IMR-90 (cell line): ENCODE results near the gene CREBBP. TPM values are rescaled to one million over a fixed set of nuclear protein-coding genes. Genes with fewer than 3 reads are reported as not detected.

Experiments used
- ATAC-seq: fragments of 200-7000 bp; cut with Tn5 transposase; 2 replicates; pipeline ENCODE4 v1.9.1; 2020; ENCODE audit warnings: low read depth, mild to moderate bottlenecking, moderate library complexity
- BruUV-seq: library from RNA; stranded (reverse); fragments of 400-500 nt; replicated peaks from 2 replicates; lab custom pipeline; 2021; lab: Mats Ljungman, UMichigan
- CTCF ChIA-PET: fragments of 300-600 bp; formaldehyde crosslinking; extraction: SDS; loops from one replicate; lab custom pipeline; 2021; ENCODE audit warnings: antibody characterized with exemption; lab: Yijun Ruan, JAX
- POLR2A ChIA-PET: fragments of 300-600 bp; sonication (Branson Sonifier 250); formaldehyde crosslinking; loops from one replicate; lab custom pipeline; 2022; ENCODE audit warnings: antibody characterized with exemption; ENCODE audit not compliant: unreplicated experiment; lab: Charles Lee
- DNase-seq: peaks from one replicate; pipeline ENCODE4 v3.0.0; 2013
- H2AFZ ChIP-seq: replicated peaks from 2 replicates; pipeline ENCODE3; 2013; ENCODE audit warnings: low read length, mild to moderate bottlenecking; ENCODE audit not compliant: poor library complexity
- H2AK5ac ChIP-seq: 2 replicates; pipeline ENCODE4 v1.6.1; 2013; ENCODE audit warnings: low read depth, low read length, inconsistent platforms
- H2AK9ac ChIP-seq: replicated peaks from 2 replicates; pipeline ENCODE3; 2013; ENCODE audit warnings: mild to moderate bottlenecking, low read depth, low read length, moderate library complexity; ENCODE audit not compliant: poor library complexity
- H2BK120ac ChIP-seq: 2 replicates; pipeline ENCODE4 v1.6.1; 2013; ENCODE audit warnings: low read depth, low read length, inconsistent platforms
- H2BK15ac ChIP-seq: 3 replicates; pipeline ENCODE4 v1.6.1; 2013; ENCODE audit warnings: low read depth, low read length, inconsistent platforms
- H2BK20ac ChIP-seq: 2 replicates; pipeline ENCODE4 v1.6.1; 2013; ENCODE audit warnings: low read depth, mild to moderate bottlenecking, inconsistent platforms, low read length, moderate library complexity
- H2BK5ac ChIP-seq: 2 replicates; pipeline ENCODE4 v1.6.1; 2013; ENCODE audit warnings: mild to moderate bottlenecking, low read depth, low read length, inconsistent platforms; ENCODE audit not compliant: poor library complexity, severe bottlenecking
- H3K14ac ChIP-seq: replicated peaks from 2 replicates; pipeline ENCODE4 v1.6.1; 2013; ENCODE audit warnings: low read depth, low read length, inconsistent platforms
- H3K18ac ChIP-seq: 2 replicates; pipeline ENCODE4 v1.6.1; 2013; ENCODE audit warnings: low read depth, low read length, control low read depth
- H3K23ac ChIP-seq: 2 replicates; pipeline ENCODE4 v1.6.1; 2013; ENCODE audit warnings: low read depth, low read length, inconsistent platforms
- H3K27ac ChIP-seq: 2 replicates; pipeline ENCODE4 v1.5.1; 2013; ENCODE audit warnings: mild to moderate bottlenecking, control low read depth, low read length; ENCODE audit not compliant: insufficient read depth
- H3K27me3 ChIP-seq: 2 replicates; pipeline ENCODE4 v1.6.1; 2013; ENCODE audit warnings: low read length; ENCODE audit not compliant: control insufficient read depth, insufficient read depth
- H3K36me3 ChIP-seq: 2 replicates; pipeline ENCODE4 v1.6.1; 2013; ENCODE audit warnings: low read length, mixed read lengths; ENCODE audit not compliant: control insufficient read depth, insufficient read depth
- H3K4ac ChIP-seq: 2 replicates; pipeline ENCODE4 v1.6.1; 2013; ENCODE audit warnings: low read depth, low read length, inconsistent platforms
- H3K4me1 ChIP-seq: 2 replicates; pipeline ENCODE4 v1.6.1; 2013; ENCODE audit warnings: low read length, mixed read lengths; ENCODE audit not compliant: control insufficient read depth, insufficient read depth
- H3K4me2 ChIP-seq: 2 replicates; pipeline ENCODE4 v1.6.1; 2013; ENCODE audit warnings: low read depth, mild to moderate bottlenecking, control low read depth, low read length, moderate library complexity
- H3K4me3 ChIP-seq: 2 replicates; pipeline ENCODE4 v1.5.1; 2013; ENCODE audit warnings: low read depth, mild to moderate bottlenecking, control low read depth, low read length, moderate library complexity; ENCODE audit not compliant: insufficient read depth
- H3K56ac ChIP-seq: 2 replicates; pipeline ENCODE4 v1.6.1; 2013; ENCODE audit warnings: low read length, inconsistent platforms; ENCODE audit not compliant: insufficient read depth; ENCODE audit errors: extremely low read depth
- H3K79me1 ChIP-seq, 2 experiments: 2 replicates each; pipeline ENCODE4 v1.6.1; 2013; ENCODE audit warnings: low read length in 2 of 2, inconsistent platforms in 1 of 2, low read depth in 1 of 2
- H3K9ac ChIP-seq: 2 replicates; pipeline ENCODE4 v1.6.1; 2013; ENCODE audit warnings: low read depth, low read length, control low read depth
- H3K9me1 ChIP-seq: 2 replicates; pipeline ENCODE4 v1.6.1; 2013; ENCODE audit warnings: low read length, inconsistent platforms; ENCODE audit not compliant: insufficient read depth
- H3K9me3 ChIP-seq: 2 replicates; pipeline ENCODE4 v1.6.1; 2013; ENCODE audit warnings: low read length; ENCODE audit not compliant: control insufficient read depth, insufficient read depth
- H4K20me1 ChIP-seq: 2 replicates; pipeline ENCODE4 v1.6.1; 2013; ENCODE audit warnings: low read length, inconsistent platforms; ENCODE audit not compliant: insufficient read depth
- H4K5ac ChIP-seq: 2 replicates; pipeline ENCODE4 v1.6.1; 2013; ENCODE audit warnings: mild to moderate bottlenecking, low read depth, low read length, control low read depth
- H4K8ac ChIP-seq, 2 experiments: 2 replicates each; pipeline ENCODE4 v1.6.1; 2013; ENCODE audit warnings: low read depth in 2 of 2, low read length in 2 of 2, control low read depth in 1 of 2, inconsistent platforms in 1 of 2
- H4K91ac ChIP-seq: 2 replicates; pipeline ENCODE4 v1.6.1; 2013; ENCODE audit warnings: low read depth, low read length, inconsistent platforms; ENCODE audit not compliant: insufficient read depth
- BHLHE40 ChIP-seq: fragments of 150-350 bp; IDR thresholded peaks from 2 replicates; pipeline ENCODE4 v1.6.1; 2016; ENCODE audit warnings: mild to moderate bottlenecking, low read depth, low read length
- CEBPB ChIP-seq: IDR thresholded peaks from 2 replicates; pipeline ENCODE4 v1.6.1; 2012; ENCODE audit warnings: low read depth, low read length, improper control_type of control experiment
- CTCF ChIP-seq: conservative IDR thresholded peaks from 2 replicates; pipeline ENCODE4 v1.5.1; 2012; ENCODE audit warnings: mild to moderate bottlenecking, low read depth, low read length, improper control_type of control experiment
- ELK1 ChIP-seq: fragments of 150-350 bp; IDR thresholded peaks from 2 replicates; pipeline ENCODE4 v1.6.1; 2016; ENCODE audit warnings: low read depth, mild to moderate bottlenecking, low read length, moderate library complexity, borderline replicate concordance
- MAFK ChIP-seq: IDR thresholded peaks from 2 replicates; pipeline ENCODE4 v1.6.1; 2012; ENCODE audit warnings: low read depth, low read length, improper control_type of control experiment
- MXI1 ChIP-seq: IDR thresholded peaks from 2 replicates; pipeline ENCODE4 v1.6.1; 2012; ENCODE audit warnings: low read depth, mild to moderate bottlenecking, low read length, moderate library complexity, borderline replicate concordance
- NFE2L2 ChIP-seq: fragments of 150-350 bp; IDR thresholded peaks from 2 replicates; pipeline ENCODE4 v1.6.1; 2016; ENCODE audit warnings: low read depth, mild to moderate bottlenecking, low read length
- POLR2A ChIP-seq: IDR thresholded peaks from 2 replicates; pipeline ENCODE4 v1.6.1; 2012; ENCODE audit warnings: mild to moderate bottlenecking, low read depth, low read length
- RAD21 ChIP-seq: IDR thresholded peaks from 2 replicates; pipeline ENCODE4 v1.6.1; 2012; ENCODE audit warnings: low read length, improper control_type of control experiment
- RFX5 ChIP-seq: IDR thresholded peaks from 2 replicates; pipeline ENCODE4 v1.8.0; 2012; ENCODE audit warnings: low read depth, mild to moderate bottlenecking, low read length, moderate library complexity
- SMC3 ChIP-seq: fragments of 150-350 bp; IDR thresholded peaks from 2 replicates; pipeline ENCODE4 v1.6.1; 2016; ENCODE audit warnings: low read depth, mild to moderate bottlenecking, antibody characterized with exemption, low read length, moderate library complexity
- WGBS, 2 experiments: methylation state at CpG; one replicate each; pipeline versions ENCODE4 v1.1.5 to v1.1.7; 2013; ENCODE audit warnings: missing lambda C conversion rate in 2 of 2; ENCODE audit not compliant: insufficient read length in 1 of 2; ENCODE audit errors: extremely low coverage in 2 of 2; 5-methylcytosine and 5-hydroxymethylcytosine counted together
- dilution Hi-C: fragments of 300-500 bp; cut with HindIII; formaldehyde crosslinking; loops from one replicate; pipeline ENCODE4 v1.14.3; 2018; ENCODE audit warnings: low sequenced_read_pairs; ENCODE audit not compliant: unreplicated experiment
- in situ Hi-C: fragments of 300-500 bp; cut with MboI; formaldehyde crosslinking; loops from 3 replicates; pipeline ENCODE4 v1.14.3; 2019; ENCODE audit warnings: low sequenced_read_pairs, inconsistent platforms, mixed read lengths
- intact Hi-C: fragments of 100-400 bp; cut with micrococcal nuclease; formaldehyde crosslinking; loops from 2 replicates; pipeline ENCODE4 v1.10.0; 2022
- polyA plus RNA-seq, 3 experiments: library from polyadenylated mRNA; depleted of rRNA; stranded (reverse); fragments of >200 nt; gene quantifications; 2 replicates each; pipeline ENCODE4 v1.2.3, GENCODE V29; 2012; ENCODE audit warnings: low replicate concordance in 1 of 3
- total RNA-seq: library from RNA; depleted of rRNA; stranded (reverse); fragments of >200 nt; gene quantifications from 2 replicates; pipeline ENCODE4 v1.2.3, GENCODE V29; 2012

The CREBBP gene
- total and polyA plus RNA-seq, 2 of the 4 experiments (the other 2 are of a cell fraction): 7.3 to 12.5 TPM

GRCh38 chr16:3690470-3690928, 190.0 kb downstream of the CREBBP start (continued):
- TF ChIP-seq SMC3 (peak; percentile 90), RFX5 (no peak), CTCF (peak; percentile 96)

GRCh38 chr16:3689731-3690130, 190.8 kb downstream of the CREBBP start:
- no peak for TF ChIP-seq CEBPB
- no peak for TF ChIP-seq RAD21
- TF ChIP-seq NFE2L2: no peak
- TF ChIP-seq BHLHE40: no peak
- TF ChIP-seq POLR2A: no peak
- no peak for TF ChIP-seq ELK1
- TF ChIP-seq RFX5: no peak
- TF ChIP-seq MXI1: no peak
- no peak for TF ChIP-seq MAFK
- no peak for TF ChIP-seq CTCF
- H3K56ac ChIP-seq: no peak overlapping the region
- DNase-seq (no peak), ATAC-seq (no peak)
- H3K23ac ChIP-seq: no peak overlapping the region
- no peak overlapping the region for H3K9ac ChIP-seq
- POLR2A ChIA-PET: interaction anchor here (0.7 kb wide), 1 partner anchor 79 kb away, joined by 3 read pairs; no protein-coding TSS in a partner anchor
- peak overlapping the region; percentile 4 for H2AK9ac ChIP-seq
- H3K9me1 ChIP-seq: 0 out of 2 replicates have a peak, but pooled peaks cover 7% of the 10 kb centered on the region
- H2BK20ac ChIP-seq: no peak overlapping the region
- H2AFZ ChIP-seq: no peak overlapping the region
- H4K20me1 ChIP-seq: peaks cover 4% of the 10 kb centered on the region; the same call in 1 of the 2 replicates
- H4K8ac ChIP-seq: no peak overlapping the region
- H3K18ac ChIP-seq: no peak overlapping the region
- H2BK15ac ChIP-seq: no peak overlapping the region
- CTCF ChIA-PET: interaction anchor here (0.7 to 1.3 kb wide), 5 partner anchors 9 to 357 kb away, joined by 3 to 6 read pairs (median 4); no protein-coding TSS in a partner anchor
- no peaks in the 10 kb centered on the region for H3K27me3 ChIP-seq
- no peak overlapping the region for H3K4ac ChIP-seq
- peaks cover 20% of the 10 kb centered on the region for H3K36me3 ChIP-seq
- peaks cover 6% of the 10 kb centered on the region for H3K4me1 ChIP-seq
- BruUV-seq: no TSS peak
- H4K5ac ChIP-seq: no peak overlapping the region
- in situ Hi-C loops (no loop called here), intact Hi-C loops (loop anchor here (1.0 to 10.0 kb wide), 5 partner anchors 162 to 565 kb away; partner anchors contain the start of gene ADCY9), dilution Hi-C loops (no loop called here)
- H3K14ac ChIP-seq: no peak overlapping the region
- H3K79me1 ChIP-seq: peaks cover 5 to 35% of the 10 kb centered on the region in 2 experiments; a peak in 3 of 4 replicates
- H3K27ac ChIP-seq: no peak overlapping the region
- no peak overlapping the region for H2BK120ac ChIP-seq
- H3K4me2 ChIP-seq: no peak overlapping the region
- H2AK5ac ChIP-seq: no peak overlapping the region
- no peak overlapping the region for H4K91ac ChIP-seq
- WGBS, 2 experiments: no CpG with 5 or more reads among the region's 7 CpGs
- no peak overlapping the region for H2BK5ac ChIP-seq
- H3K4me3 ChIP-seq: no peak overlapping the region
- H3K9me3 ChIP-seq: no peaks in the 10 kb centered on the region
